Stimulated activated CD4-positive, alpha-beta T cell treated with anti-CD3 and anti-CD28 coated beads, TNF-alpha, amount 100 ng/mL, for 48 hours (primary cell): ENCODE data around the gene ANXA10.
"Not testable (repeated sequence)": the region's sequence is repeated elsewhere in the genome, so short reads cannot be mapped to it uniquely, and the experiment has no call there.

Experiments
- DNase-seq, 3 donors: peaks; one replicate each; pipeline ENCODE4 v3.0.0-alpha.2; 2020; ENCODE audit warnings: low read depth in 3 of 3

The ANXA10 gene

GRCh38 chr4:168119100-168119499, 26.8 kb downstream of the ANXA10 start:
- DNase-seq = no peak

- no peak for DNase-seq
These were observed 27.6 kb downstream of the ANXA10 start for GRCh38 chr4:168119890-168120289.

GRCh38 chr4:168120811-168121210, 28.5 kb downstream of the ANXA10 start:
- DNase-seq = no peak

- no peak for DNase-seq
These were observed 31.8 kb downstream of the ANXA10 start for GRCh38 chr4:168124008-168124641.

- no peak for DNase-seq
These were observed 34.6 kb downstream of the ANXA10 start for GRCh38 chr4:168126952-168127351.

GRCh38 chr4:168128601-168129000, 36.3 kb downstream of the ANXA10 start:
- no peak for DNase-seq

GRCh38 chr4:168129046-168129772, 36.9 kb downstream of the ANXA10 start:
- no peak for DNase-seq

GRCh38 chr4:168129802-168130201, 37.5 kb downstream of the ANXA10 start:
- no peak for DNase-seq

GRCh38 chr4:168131196-168131595, 38.9 kb downstream of the ANXA10 start:
- no peak for DNase-seq

- DNase-seq = no peak
These were observed 42.3 kb downstream of the ANXA10 start for GRCh38 chr4:168134651-168135050.

- DNase-seq = not testable (repeated sequence)
These were observed 43.5 kb downstream of the ANXA10 start for GRCh38 chr4:168135860-168136259.

- not testable (repeated sequence) for DNase-seq
These were observed 45.4 kb downstream of the ANXA10 start for GRCh38 chr4:168137695-168138094.

- DNase-seq = no peak
These were observed 45.8 kb downstream of the ANXA10 start for GRCh38 chr4:168138143-168138542.

GRCh38 chr4:168139336-168139735, 47.0 kb downstream of the ANXA10 start:
- DNase-seq = no peak

GRCh38 chr4:168141733-168142132, 49.4 kb downstream of the ANXA10 start:
- DNase-seq = no peak

- DNase-seq = no peak
These were observed 51.3 kb downstream of the ANXA10 start for GRCh38 chr4:168143601-168144000.

GRCh38 chr4:168150420-168151050, 58.2 kb downstream of the ANXA10 start:
- DNase-seq = no peak

GRCh38 chr4:168151327-168151726, 59.0 kb downstream of the ANXA10 start:
- DNase-seq = no peak

- DNase-seq = no peak
These were observed 60.6 kb downstream of the ANXA10 start for GRCh38 chr4:168152837-168153500.

- peak; percentile 8 to 39 (median 31) for DNase-seq
These were observed 61.5 kb downstream of the ANXA10 start for GRCh38 chr4:168153596-168154440.

- DNase-seq = no peak
These were observed 62.4 kb downstream of the ANXA10 start for GRCh38 chr4:168154546-168155277.
